Measurements from ENCODE around the gene RYR1. TPM values are rescaled to one million over a fixed set of nuclear protein-coding genes. Genes with fewer than 3 reads are reported as not detected.

RYR1 gene
- total RNA-seq, 1 experiment from 2014 or later = 4.1 TPM

DNA sequence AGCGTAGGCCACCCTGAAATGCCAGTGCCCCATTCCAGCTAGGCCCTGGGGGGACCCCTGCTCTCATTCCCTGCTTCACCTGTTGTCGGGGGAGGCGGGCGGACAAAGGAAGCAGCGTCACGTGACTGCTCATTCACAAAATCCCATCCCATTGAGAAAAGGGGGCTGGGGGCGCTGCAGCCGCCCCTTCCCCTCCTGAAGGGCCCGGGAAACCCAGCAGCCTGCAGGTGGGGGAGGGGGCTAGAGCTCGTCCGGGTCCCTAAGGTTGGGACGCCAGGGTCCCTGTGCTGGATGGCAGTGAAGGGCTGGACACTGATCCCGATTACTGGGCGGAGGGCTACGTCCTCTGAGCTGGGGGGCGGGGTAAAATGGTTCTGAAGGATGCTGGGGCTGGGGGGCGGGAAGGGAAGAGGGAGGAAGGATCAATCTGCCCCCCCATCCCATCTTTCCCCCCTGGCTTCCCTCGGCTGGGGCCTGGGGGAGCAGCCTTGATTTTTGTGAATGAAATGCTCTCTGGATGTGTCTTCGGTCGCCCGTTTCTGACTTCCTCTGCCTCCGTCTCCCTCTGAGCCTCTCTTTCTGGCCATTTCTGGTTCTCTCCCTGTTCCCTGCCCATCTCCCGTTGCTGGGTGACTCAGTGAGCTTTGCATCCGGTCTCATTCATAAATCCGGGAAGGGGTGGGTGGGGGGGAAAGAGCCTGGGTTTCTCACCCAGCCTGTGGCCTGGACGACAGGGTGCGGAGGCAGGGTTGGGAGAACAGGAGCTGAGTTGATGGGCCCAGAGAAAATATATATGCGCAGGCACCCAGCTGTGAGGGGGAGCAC is 44.2 kb upstream of the RYR1 start:
- peaks cover 0 to 2% of the 10 kb centered on the region in 2 experiments; a peak in 1 of 4 replicates for H3K36me3 ChIP-seq (ENCODE audit: control insufficient read depth in 1 of 2, insufficient read depth in 2 of 2, low read length in 2 of 2)
- no peaks in the 10 kb centered on the region for H4K20me1 ChIP-seq (ENCODE audit: insufficient read depth)
- no peak for TF ChIP-seq TCF7L2 (IDR thresholded peaks at IDR 0.05; ENCODE audit: borderline replicate concordance, extremely low read depth, insufficient read depth, insufficient read length)
- TF ChIP-seq EGR1 (IDR thresholded peaks at IDR 0.05; ENCODE audit: low read depth) = no peak
- no peak for TF ChIP-seq RAD21 (IDR thresholded peaks at IDR 0.05; ENCODE audit: low read depth)
- TF ChIP-seq JUND (IDR thresholded peaks at IDR 0.05) = no peak
- TF ChIP-seq ZBTB33 (IDR thresholded peaks at IDR 0.05; ENCODE audit: extremely low read depth, insufficient replicate concordance, low read length) = no peak
- TF ChIP-seq POLR2AphosphoS5 (IDR thresholded peaks at IDR 0.05; ENCODE audit: low read depth, low read length) = no peak
- no peak for TF ChIP-seq EZH2phosphoT487 (IDR thresholded peaks at IDR 0.05; ENCODE audit: borderline replicate concordance)
- no peak for TF ChIP-seq ELF1 (IDR thresholded peaks at IDR 0.05; ENCODE audit: borderline replicate concordance, low read depth)
- TF ChIP-seq EZH2 (IDR thresholded peaks at IDR 0.05) = no peak
- no peak for TF ChIP-seq YY1 (IDR thresholded peaks at IDR 0.05; ENCODE audit: extremely low read depth, insufficient replicate concordance, low read depth, low read length)
- no peak for TF ChIP-seq ZFX (IDR thresholded peaks at IDR 0.05)
- no peak for TF ChIP-seq SP1 (IDR thresholded peaks at IDR 0.05; ENCODE audit: low read depth)
- TF ChIP-seq CEBPB (IDR thresholded peaks at IDR 0.05; ENCODE audit: low read depth) = no peak
- ChIA-PET CTCF (interaction anchor here (4.0 kb wide), 1 partner anchor 14 kb away, joined by 49 read pairs; the partner anchor contains the start of gene FAM98C), POLR2A (interaction anchor here (1.7 kb wide), 1 partner anchor 13 kb away, joined by 8 read pairs; the partner anchor contains the start of gene FAM98C), RAD21 (ENCODE audit: low non-redundant PET in 1 of 2, low total read pairs in 2 of 2, uncharacterized antibody in 2 of 2, unreplicated experiment in 2 of 2) (interaction anchor here in 1 of 2 experiments (3.2 kb wide), 1 partner anchor 13 kb away, joined by 11 read pairs; the partner anchor contains the start of gene FAM98C)
- intact Hi-C loops (cut with micrococcal nuclease) = no loop called here
- no peak for ATAC-seq
- peaks cover 11 to 52% of the 10 kb centered on the region in 2 experiments for H3K4me1 ChIP-seq (ENCODE audit: control insufficient read depth in 1 of 2, insufficient read depth in 2 of 2, low read length in 2 of 2)
- H3K27me3 ChIP-seq (ENCODE audit: insufficient read depth, low read length) = no peaks in the 10 kb centered on the region
- H3K4me2 ChIP-seq (ENCODE audit: low read length) = peak overlapping the region; percentile 93
- peak overlapping the region; percentile 58 for H3K9ac ChIP-seq (ENCODE audit: low read length)
- no peaks in the 10 kb centered on the region for H3K9me2 ChIP-seq (ENCODE audit: insufficient read depth)
- no peaks in the 10 kb centered on the region for H3K9me3 ChIP-seq (ENCODE audit: control insufficient read depth in 1 of 2, insufficient read depth in 1 of 2, low read depth in 1 of 2, low read length in 2 of 2)
- BruUV-seq (replicated peaks) = no TSS peak
- peaks cover 5% of the 10 kb centered on the region; the same call in 1 of the 2 replicates for H3K79me2 ChIP-seq (ENCODE audit: insufficient read depth, low read length)
- H3K27ac ChIP-seq (ENCODE audit: low read depth, low read length) = peak overlapping the region; percentile 39; the same call in 1 of the 2 replicates
- peak overlapping the region; percentile 64 to 68 for H3K4me3 ChIP-seq (replicated peaks in 1 of 2; ENCODE audit: low read depth in 1 of 2, low read length in 2 of 2)
- DNase-seq (ENCODE audit: low read depth, low spot score) = no peak
- no peak overlapping the region for H2AFZ ChIP-seq (ENCODE audit: low read depth, low read length, poor library complexity, severe bottlenecking)

All from HCT116 (cell line).